K562 (cell line): ENCODE results near the gene PADI4. TPM values are rescaled to one million over a fixed set of nuclear protein-coding genes. Genes with fewer than 3 reads are reported as not detected.

Experiments used
- ASH1L ChIP-seq: fragments of 450-650 bp; IDR thresholded peaks from 2 replicates; pipeline ENCODE4 v1.6.1; 2018; ENCODE audit warnings: borderline replicate concordance, mild to moderate bottlenecking, low read depth; ENCODE audit not compliant: partially characterized antibody
- CBFA2T3 ChIP-seq: fragments of 450-650 bp; IDR thresholded peaks from 2 replicates; pipeline ENCODE4 v1.6.1; 2017
- CEBPB ChIP-seq: fragments of 450-650 bp; IDR thresholded peaks from 2 replicates; pipeline ENCODE4 v1.6.1; 2016; ENCODE audit warnings: missing genetic modification characterization, missing compliant biosample characterization
- NR2F6 ChIP-seq: fragments of 450-650 bp; formaldehyde crosslinking; IDR thresholded peaks from 2 replicates; pipeline ENCODE4 v1.4.0; 2020; ENCODE audit warnings: mild to moderate bottlenecking
- RBBP5 ChIP-seq: fragments of 200-600 bp; sonication (generic); IDR thresholded peaks from 2 replicates; pipeline ENCODE4 v1.6.1; 2012; ENCODE audit warnings: borderline replicate concordance, mild to moderate bottlenecking, low read length, control low read depth, inconsistent platforms; ENCODE audit not compliant: insufficient read depth, poor library complexity, severe bottlenecking
- RBFOX2 ChIP-seq: fragments of 200-400 bp; formaldehyde crosslinking; IDR thresholded peaks from 2 replicates; pipeline ENCODE4 v1.6.1; 2017; ENCODE audit warnings: low read depth, mild to moderate bottlenecking, low read length, moderate library complexity
- RHOXF2B ChIP-seq: fragments of 250-450 bp; sonication (Bioruptor Pico); conservative IDR thresholded peaks from 2 replicates; pipeline ENCODE4 v1.5.1; 2021
- SRF ChIP-seq, 2 experiments: fragments of 250-450, 450-650 bp in 1 of 2; sonication (Bioruptor Pico) in 1 of 2; sonication (generic) in 1 of 2; formaldehyde crosslinking; IDR thresholded peaks; 2 replicates each; pipeline versions ENCODE4 v1.5.0 to v1.5.1; 2020 to 2022; ENCODE audit warnings: mild to moderate bottlenecking in 1 of 2, missing genetic modification reagents in 1 of 2
- TAF7 ChIP-seq: fragments of 450-650 bp; IDR thresholded peaks from 2 replicates; pipeline ENCODE4 v1.6.1; 2016; ENCODE audit warnings: missing genetic modification characterization, missing compliant biosample characterization
- TEAD2 ChIP-seq: fragments of 450-650 bp; IDR thresholded peaks from 2 replicates; pipeline ENCODE4 v1.6.1; 2016; ENCODE audit warnings: missing genetic modification characterization, control low read depth, missing compliant biosample characterization
- ZNF282 ChIP-seq: sonication (generic); formaldehyde crosslinking; IDR thresholded peaks from 2 replicates; pipeline ENCODE4 v1.8.1; 2023; ENCODE audit warnings: missing genetic modification reagents
- ZNF77 ChIP-seq: fragments of 250-450 bp; sonication (Bioruptor Pico); IDR thresholded peaks from 2 replicates; pipeline ENCODE4 v1.5.0; 2020
- ZNF780A ChIP-seq: fragments of 250-450 bp; sonication (Bioruptor Pico); IDR thresholded peaks from 2 replicates; pipeline ENCODE4 v1.5.0; 2021; ENCODE audit warnings: mild to moderate bottlenecking
- ZZZ3 ChIP-seq: fragments of 450-650 bp; IDR thresholded peaks from 2 replicates; pipeline ENCODE4 v1.6.1; 2016; ENCODE audit warnings: antibody characterized with exemption, mild to moderate bottlenecking, moderate library complexity
- polyA plus RNA-seq, 8 experiments: library from polyadenylated mRNA; depleted of rRNA in 4 of 8; stranded (reverse) in 5 of 8; unstranded in 3 of 8; fragments of >200 nt; fragmentation: Nextera tagmentation in 2 of 8; fragmentation: Illumina TruSeq in 1 of 8; extraction: Ambion mirVana in 2 of 8; extraction: Trizol in 1 of 8; gene quantifications; 2 replicates each; pipeline versions ENCODE4 v1.2.1 to v1.2.3, GENCODE V29; 2011 to 2014; ENCODE audit warnings: inconsistent platforms in 1 of 8, missing spikeins in 1 of 8
- total RNA-seq, 7 experiments: library from RNA; depleted of rRNA in 6 of 7; stranded (reverse); fragments of >200 nt in 6 of 7; fragmentation: Illumina TruSeq in 2 of 7; extraction: Trizol in 2 of 7; gene quantifications; 2 replicates each; pipeline versions ENCODE4 v1.2.1 to v1.2.3, GENCODE V29; 2011 to 2021; ENCODE audit warnings: low replicate concordance in 1 of 7
- TF ChIP-seq, protein P1 (sequence below): sonication (generic); formaldehyde crosslinking; IDR thresholded peaks from 2 replicates; pipeline ENCODE4 v1.8.1; 2023; ENCODE audit warnings: missing genetic modification reagents, mild to moderate bottlenecking, borderline replicate concordance
- TF ChIP-seq, protein P2 (sequence below): fragments of 250-450 bp; sonication (Bioruptor Pico); IDR thresholded peaks from 2 replicates; pipeline ENCODE4 v1.9.0; 2021; ENCODE audit warnings: mild to moderate bottlenecking, inconsistent platforms
- TF ChIP-seq, protein P3 (sequence below), 2 experiments: IDR thresholded peaks; 2 replicates each; pipeline ENCODE4 v1.6.1; 2011; ENCODE audit warnings: borderline replicate concordance in 1 of 2, control low read depth in 1 of 2, low read depth in 1 of 2, low read length in 1 of 2, mild to moderate bottlenecking in 1 of 2, mixed read lengths in 1 of 2, moderate library complexity in 1 of 2; ENCODE audit not compliant: insufficient read depth in 1 of 2, insufficient read length in 1 of 2, poor library complexity in 1 of 2, severe bottlenecking in 1 of 2; ENCODE audit errors: extremely low read depth in 1 of 2
- TF ChIP-seq, protein P4 (sequence below): fragments of 450-650 bp; formaldehyde crosslinking; IDR thresholded peaks from 2 replicates; pipeline ENCODE4 v1.4.0; 2022; ENCODE audit warnings: missing genetic modification characterization

PADI4 gene
- total and polyA plus RNA-seq, 9 of the 15 experiments (the other 6 are each of a cell fraction or from before 2014, with no cell fraction given), result 0.22 to 0.33 TPM; not detected in 7

DNA sequence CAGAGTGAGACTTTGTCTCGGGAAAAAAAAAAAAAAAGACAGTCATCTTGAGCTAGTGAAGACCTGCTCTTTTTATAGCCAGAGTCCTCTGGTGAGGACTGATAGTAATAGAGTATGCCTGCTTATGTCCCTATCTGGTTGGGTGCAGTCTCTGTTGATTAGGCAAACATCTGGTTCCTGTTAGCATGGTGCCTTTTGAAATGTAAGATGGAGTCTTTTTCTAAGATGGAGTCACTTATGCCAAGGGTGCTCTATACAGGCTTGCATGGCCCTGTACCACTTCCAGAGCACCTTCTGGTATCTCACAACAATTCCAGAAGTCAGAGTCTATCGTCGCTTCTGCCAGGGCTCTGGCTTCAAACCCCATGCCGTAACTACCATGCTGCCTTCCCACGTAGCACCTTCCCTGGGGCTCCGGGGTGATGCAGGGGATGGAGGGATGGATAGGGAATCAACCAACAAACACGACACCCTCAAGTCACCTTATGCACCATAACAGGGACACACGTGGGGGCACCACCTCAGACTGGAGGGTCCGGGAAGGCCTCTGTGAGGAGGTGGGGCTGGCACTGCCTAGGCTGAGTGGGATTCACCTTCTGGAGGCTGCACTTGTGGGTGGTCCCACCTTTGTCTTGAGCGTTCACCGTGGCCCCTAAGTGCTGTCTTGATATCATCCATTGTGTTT is 52.4 kb downstream of the PADI4 start (continued):
- TF ChIP-seq, protein P1, sequence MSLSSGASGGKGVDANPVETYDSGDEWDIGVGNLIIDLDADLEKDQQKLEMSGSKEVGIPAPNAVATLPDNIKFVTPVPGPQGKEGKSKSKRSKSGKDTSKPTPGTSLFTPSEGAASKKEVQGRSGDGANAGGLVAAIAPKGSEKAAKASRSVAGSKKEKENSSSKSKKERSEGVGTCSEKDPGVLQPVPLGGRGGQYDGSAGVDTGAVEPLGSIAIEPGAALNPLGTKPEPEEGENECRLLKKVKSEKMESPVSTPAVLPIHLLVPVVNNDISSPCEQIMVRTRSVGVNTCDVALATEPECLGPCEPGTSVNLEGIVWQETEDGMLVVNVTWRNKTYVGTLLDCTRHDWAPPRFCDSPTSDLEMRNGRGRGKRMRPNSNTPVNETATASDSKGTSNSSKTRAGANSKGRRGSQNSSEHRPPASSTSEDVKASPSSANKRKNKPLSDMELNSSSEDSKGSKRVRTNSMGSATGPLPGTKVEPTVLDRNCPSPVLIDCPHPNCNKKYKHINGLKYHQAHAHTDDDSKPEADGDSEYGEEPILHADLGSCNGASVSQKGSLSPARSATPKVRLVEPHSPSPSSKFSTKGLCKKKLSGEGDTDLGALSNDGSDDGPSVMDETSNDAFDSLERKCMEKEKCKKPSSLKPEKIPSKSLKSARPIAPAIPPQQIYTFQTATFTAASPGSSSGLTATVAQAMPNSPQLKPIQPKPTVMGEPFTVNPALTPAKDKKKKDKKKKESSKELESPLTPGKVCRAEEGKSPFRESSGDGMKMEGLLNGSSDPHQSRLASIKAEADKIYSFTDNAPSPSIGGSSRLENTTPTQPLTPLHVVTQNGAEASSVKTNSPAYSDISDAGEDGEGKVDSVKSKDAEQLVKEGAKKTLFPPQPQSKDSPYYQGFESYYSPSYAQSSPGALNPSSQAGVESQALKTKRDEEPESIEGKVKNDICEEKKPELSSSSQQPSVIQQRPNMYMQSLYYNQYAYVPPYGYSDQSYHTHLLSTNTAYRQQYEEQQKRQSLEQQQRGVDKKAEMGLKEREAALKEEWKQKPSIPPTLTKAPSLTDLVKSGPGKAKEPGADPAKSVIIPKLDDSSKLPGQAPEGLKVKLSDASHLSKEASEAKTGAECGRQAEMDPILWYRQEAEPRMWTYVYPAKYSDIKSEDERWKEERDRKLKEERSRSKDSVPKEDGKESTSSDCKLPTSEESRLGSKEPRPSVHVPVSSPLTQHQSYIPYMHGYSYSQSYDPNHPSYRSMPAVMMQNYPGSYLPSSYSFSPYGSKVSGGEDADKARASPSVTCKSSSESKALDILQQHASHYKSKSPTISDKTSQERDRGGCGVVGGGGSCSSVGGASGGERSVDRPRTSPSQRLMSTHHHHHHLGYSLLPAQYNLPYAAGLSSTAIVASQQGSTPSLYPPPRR (CRISPR knock-in tag), result no peak
- TF ChIP-seq CBFA2T3 (peak; percentile 97), RHOXF2B (CRISPR knock-in tag) (peak; percentile 96), ASH1L (no peak), ZNF282 (CRISPR knock-in tag) (no peak), ZNF780A (CRISPR knock-in tag) (no peak), ZZZ3 (no peak), TAF7 (peak; percentile 90), RBBP5 (no peak), SRF (CRISPR knock-in tag; IDR thresholded peaks at IDR 0.05) (peak in 1 of 2 experiments; percentile 84; a peak in 2 of 4 replicates), CEBPB (tag) (peak; percentile 82), NR2F6 (CRISPR knock-in tag) (peak; percentile 95), ZNF77 (CRISPR knock-in tag) (peak; percentile 90; the same call in 1 of the 2 replicates), TEAD2 (tag) (peak; percentile 97), RBFOX2 (0 out of 2 replicates have a peak, but pooled peaks have one; percentile 32)
- TF ChIP-seq, protein P2, sequence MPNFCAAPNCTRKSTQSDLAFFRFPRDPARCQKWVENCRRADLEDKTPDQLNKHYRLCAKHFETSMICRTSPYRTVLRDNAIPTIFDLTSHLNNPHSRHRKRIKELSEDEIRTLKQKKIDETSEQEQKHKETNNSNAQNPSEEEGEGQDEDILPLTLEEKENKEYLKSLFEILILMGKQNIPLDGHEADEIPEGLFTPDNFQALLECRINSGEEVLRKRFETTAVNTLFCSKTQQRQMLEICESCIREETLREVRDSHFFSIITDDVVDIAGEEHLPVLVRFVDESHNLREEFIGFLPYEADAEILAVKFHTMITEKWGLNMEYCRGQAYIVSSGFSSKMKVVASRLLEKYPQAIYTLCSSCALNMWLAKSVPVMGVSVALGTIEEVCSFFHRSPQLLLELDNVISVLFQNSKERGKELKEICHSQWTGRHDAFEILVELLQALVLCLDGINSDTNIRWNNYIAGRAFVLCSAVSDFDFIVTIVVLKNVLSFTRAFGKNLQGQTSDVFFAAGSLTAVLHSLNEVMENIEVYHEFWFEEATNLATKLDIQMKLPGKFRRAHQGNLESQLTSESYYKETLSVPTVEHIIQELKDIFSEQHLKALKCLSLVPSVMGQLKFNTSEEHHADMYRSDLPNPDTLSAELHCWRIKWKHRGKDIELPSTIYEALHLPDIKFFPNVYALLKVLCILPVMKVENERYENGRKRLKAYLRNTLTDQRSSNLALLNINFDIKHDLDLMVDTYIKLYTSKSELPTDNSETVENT, result no peak
- TF ChIP-seq, protein P3, sequence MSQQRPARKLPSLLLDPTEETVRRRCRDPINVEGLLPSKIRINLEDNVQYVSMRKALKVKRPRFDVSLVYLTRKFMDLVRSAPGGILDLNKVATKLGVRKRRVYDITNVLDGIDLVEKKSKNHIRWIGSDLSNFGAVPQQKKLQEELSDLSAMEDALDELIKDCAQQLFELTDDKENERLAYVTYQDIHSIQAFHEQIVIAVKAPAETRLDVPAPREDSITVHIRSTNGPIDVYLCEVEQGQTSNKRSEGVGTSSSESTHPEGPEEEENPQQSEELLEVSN (IDR thresholded peaks at IDR 0.05; ENCODE audit: borderline replicate concordance in 1 of 2, extremely low read depth in 1 of 2, insufficient read depth in 1 of 2, insufficient read length in 1 of 2, low read depth in 1 of 2, low read length in 1 of 2, poor library complexity in 1 of 2, severe bottlenecking in 1 of 2), result peak in 1 of 2 experiments; percentile 4
- TF ChIP-seq, protein P4, sequence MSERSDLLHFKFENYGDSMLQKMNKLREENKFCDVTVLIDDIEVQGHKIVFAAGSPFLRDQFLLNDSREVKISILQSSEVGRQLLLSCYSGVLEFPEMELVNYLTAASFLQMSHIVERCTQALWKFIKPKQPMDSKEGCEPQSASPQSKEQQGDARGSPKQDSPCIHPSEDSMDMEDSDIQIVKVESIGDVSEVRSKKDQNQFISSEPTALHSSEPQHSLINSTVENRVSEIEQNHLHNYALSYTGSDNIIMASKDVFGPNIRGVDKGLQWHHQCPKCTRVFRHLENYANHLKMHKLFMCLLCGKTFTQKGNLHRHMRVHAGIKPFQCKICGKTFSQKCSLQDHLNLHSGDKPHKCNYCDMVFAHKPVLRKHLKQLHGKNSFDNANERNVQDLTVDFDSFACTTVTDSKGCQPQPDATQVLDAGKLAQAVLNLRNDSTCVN (CRISPR knock-in tag), result peak; percentile 93; the same call in 1 of the 2 replicates
